ENCODE results near the gene SCAPER.
"Not testable (repeated sequence)": the region's sequence is repeated elsewhere in the genome, so short reads cannot be mapped to it uniquely, and the experiment has no call there.

SCAPER gene

GRCh38 chr15:76514282-76514681 lies 390.9 kb downstream of the SCAPER start:
- no peak for DNase-seq (ENCODE audit: low read depth in 1 of 2, low spot score in 1 of 2)
- no peaks in the 10 kb centered on the region for H3K27me3 ChIP-seq (ENCODE audit: insufficient read depth, poor library complexity, severe bottlenecking)
- H3K4me3 ChIP-seq (replicated peaks; ENCODE audit: insufficient read depth, low read length) = no peak overlapping the region
- H3K27ac ChIP-seq (replicated peaks) = no peak overlapping the region
- TF ChIP-seq POLR2AphosphoS5 (IDR thresholded peaks at IDR 0.05; ENCODE audit: low read depth) = no peak
- TF ChIP-seq REST (IDR thresholded peaks at IDR 0.05; ENCODE audit: insufficient replicate concordance, low read depth) = no peak
- no peak for TF ChIP-seq CTCF (IDR thresholded peaks at IDR 0.05; ENCODE audit: insufficient read depth, low read length)
- TF ChIP-seq GABPA (IDR thresholded peaks at IDR 0.05; ENCODE audit: low read depth) = no peak

- DNase-seq (ENCODE audit: low read depth in 1 of 2, low spot score in 1 of 2) = no peak
These were observed 392.2 kb downstream of the SCAPER start for GRCh38 chr15:76512971-76513370.

GRCh38 chr15:76510663-76511062 lies 394.5 kb downstream of the SCAPER start:
- not testable (repeated sequence) for H3K27ac ChIP-seq (replicated peaks); DNase-seq (ENCODE audit: low read depth in 1 of 2, low spot score in 1 of 2)

More at GRCh38 chr15:76512971-76513370, 392.2 kb downstream of the SCAPER start:
- Histone ChIP-seq H3K4me3 (replicated peaks; ENCODE audit: insufficient read depth, low read length) (no peak overlapping the region), H3K27ac (replicated peaks) (no peak overlapping the region), H3K27me3 (ENCODE audit: insufficient read depth, poor library complexity, severe bottlenecking) (no peaks in the 10 kb centered on the region)
- TF ChIP-seq SPI1 (IDR thresholded peaks at IDR 0.05; ENCODE audit: borderline replicate concordance, low read depth) (no peak), REST (IDR thresholded peaks at IDR 0.05; ENCODE audit: insufficient replicate concordance, low read depth) (no peak), CTCF (IDR thresholded peaks at IDR 0.05; ENCODE audit: insufficient read depth, low read length) (no peak), GABPA (IDR thresholded peaks at IDR 0.05; ENCODE audit: low read depth) (no peak), POLR2AphosphoS5 (IDR thresholded peaks at IDR 0.05; ENCODE audit: low read depth) (no peak)

GRCh38 chr15:76503804-76504203 lies 401.3 kb downstream of the SCAPER start:
- no peak overlapping the region for H3K27ac ChIP-seq (replicated peaks)
- H3K27me3 ChIP-seq (ENCODE audit: insufficient read depth, poor library complexity, severe bottlenecking) = no peaks in the 10 kb centered on the region
- H3K4me3 ChIP-seq (replicated peaks; ENCODE audit: insufficient read depth, low read length) = no peak overlapping the region
- DNase-seq (ENCODE audit: low read depth in 1 of 2, low spot score in 1 of 2) = no peak
- no peak for TF ChIP-seq GABPA (IDR thresholded peaks at IDR 0.05; ENCODE audit: low read depth)
- TF ChIP-seq REST (IDR thresholded peaks at IDR 0.05; ENCODE audit: insufficient replicate concordance, low read depth) = no peak
- TF ChIP-seq CTCF (IDR thresholded peaks at IDR 0.05; ENCODE audit: insufficient read depth, low read length) = no peak

More at GRCh38 chr15:76510663-76511062, 394.5 kb downstream of the SCAPER start:
- not testable (repeated sequence) for H3K27me3 ChIP-seq (ENCODE audit: insufficient read depth, poor library complexity, severe bottlenecking); H3K4me3 ChIP-seq (replicated peaks; ENCODE audit: insufficient read depth, low read length)

All from HL-60 (cell line).